Testis (tissue), 3 donors: Measurements from ENCODE around the gene PRR3. TPM values are rescaled to one million over a fixed set of nuclear protein-coding genes. Genes with fewer than 3 reads are reported as not detected.

Experiments
- DNase-seq: peaks from one replicate; pipeline ENCODE4 v3.0.0-alpha.2; 2019
- H3K27ac ChIP-seq, 2 donors: fragments of 200-600 bp; sonication (generic); one replicate each; pipeline ENCODE4 v1.5.1; 2019
- H3K27me3 ChIP-seq: fragments of 200-600 bp; sonication (generic); one replicate; pipeline ENCODE4 v1.5.1; 2019
- H3K36me3 ChIP-seq: fragments of 200-600 bp; sonication (generic); one replicate; pipeline ENCODE4 v1.5.1; 2017; ENCODE audit warnings: low read depth; ENCODE audit errors: missing control alignments
- H3K4me1 ChIP-seq: fragments of 200-600 bp; sonication (generic); one replicate; pipeline ENCODE4 v1.5.1; 2019
- H3K4me3 ChIP-seq, 2 donors: fragments of 200-600 bp; sonication (generic); one replicate each; pipeline ENCODE4 v1.5.1; 2017 to 2019
- H3K9me3 ChIP-seq: fragments of 200-600 bp; sonication (generic); one replicate; pipeline ENCODE4 v1.5.1; 2017
- CTCF ChIP-seq, 3 experiments: fragments of 450-650 bp in 2 of 3; fragments of 200-600 bp in 1 of 3; sonication (generic) in 1 of 3; IDR thresholded peaks; one replicate each; pipeline ENCODE4 v1.5.1; 2016 to 2019; ENCODE audit warnings: antibody characterized with exemption in 3 of 3, mild to moderate bottlenecking in 2 of 3, moderate library complexity in 1 of 3
- POLR2A ChIP-seq: fragments of 450-650 bp; IDR thresholded peaks from one replicate; pipeline ENCODE4 v1.6.1; 2017; ENCODE audit warnings: antibody characterized with exemption, mild to moderate bottlenecking, moderate library complexity
- WGBS, 2 donors: methylation state at CpG; one replicate each; pipeline ENCODE4 v1.1.5; 2018; 5-methylcytosine and 5-hydroxymethylcytosine counted together
- intact Hi-C: fragments of 100-400 bp; cut with DNase I; formaldehyde crosslinking; loops from one replicate; pipeline ENCODE4 v1.15.1; 2023; ENCODE audit warnings: low total_unique reads
- polyA plus RNA-seq: library from polyadenylated mRNA; stranded (reverse); fragments of 350-450 nt; fragmentation: Illumina TruSeq; extraction: RNeasy Lipid Tissue Mini Kit (QIAGEN cat#74804); gene quantifications from one replicate; pipeline ENCODE4 v1.2.3, GENCODE V29; 2014; ENCODE audit warnings: low read depth, low replicate concordance; ENCODE audit not compliant: insufficient read depth
- total RNA-seq, 2 donors: library from RNA; depleted of rRNA; stranded (reverse); fragments of >200 nt; gene quantifications; one replicate each; pipeline ENCODE4 v1.2.3, GENCODE V29; 2016

PRR3 gene
- total and polyA plus RNA-seq, 3 donors from 2014 or later = 11.0 to 22.9 (median 11.2) TPM

- Histone ChIP-seq H3K4me1 (peaks cover 16% of the 10 kb centered on the region), H3K27ac (no peak overlapping the region), H3K27me3 (no peaks in the 10 kb centered on the region), H3K4me3 (no peak overlapping the region), H3K36me3 (no peaks in the 10 kb centered on the region), H3K9me3 (no peaks in the 10 kb centered on the region)
- intact Hi-C loops = no loop called here
- 84 to 85% methylated on average over 4 of the region's 4 CpGs for WGBS, 2 donors
- no peak for DNase-seq
- no peak for TF ChIP-seq POLR2A
- TF ChIP-seq CTCF (IDR thresholded peaks at IDR 0.05) = no peak
These were observed 2.7 kb upstream of the PRR3 start for GRCh38 chr6:30554404-30554803.

GRCh38 chr6:30554962-30555815 lies 1.9 kb upstream of the PRR3 start:
- TF ChIP-seq CTCF (IDR thresholded peaks at IDR 0.05) (no peak), POLR2A (no peak)
- no peaks in the 10 kb centered on the region for H3K27me3 ChIP-seq
- peaks cover 16% of the 10 kb centered on the region for H3K4me1 ChIP-seq
- no peaks in the 10 kb centered on the region for H3K9me3 ChIP-seq
- peak overlapping the region; percentile 96 to 99 for H3K27ac ChIP-seq
- no peaks in the 10 kb centered on the region for H3K36me3 ChIP-seq
- WGBS, 2 donors = 9 to 12% methylated on average over 24 to 34 of the region's 34 CpGs
- peak overlapping the region; percentile 92 to 97 for H3K4me3 ChIP-seq
- intact Hi-C loops = no loop called here
- peak; percentile 57 for DNase-seq

- intact Hi-C loops = no loop called here
- WGBS, 2 donors = 0% methylated on average over 13 to 15 of the region's 15 CpGs
- no peaks in the 10 kb centered on the region for H3K27me3 ChIP-seq
- H3K4me1 ChIP-seq = peaks cover 16% of the 10 kb centered on the region
- no peaks in the 10 kb centered on the region for H3K36me3 ChIP-seq
- DNase-seq = no peak
- peak overlapping the region; percentile 92 to 97 for H3K4me3 ChIP-seq
- peak overlapping the region; percentile 96 to 99 for H3K27ac ChIP-seq
- H3K9me3 ChIP-seq = no peaks in the 10 kb centered on the region
- TF ChIP-seq POLR2A = no peak
These were observed 1.4 kb upstream of the PRR3 start for GRCh38 chr6:30555816-30556065.

GRCh38 chr6:30556066-30556905 lies 809 bp upstream of the PRR3 start, which contains the start of gene GNL1:
Gene GNL1, minus strand, starts transcription at chr6:30556489. Its CDS starts 286 bp downstream, at chr6:30556203.
- intact Hi-C loops = no loop called here
- H3K9me3 ChIP-seq = no peaks in the 10 kb centered on the region
- no peaks in the 10 kb centered on the region for H3K36me3 ChIP-seq
- peaks cover 16% of the 10 kb centered on the region for H3K4me1 ChIP-seq
- WGBS, 2 donors = 0 to 1% methylated on average over 7 to 71 of the region's 71 CpGs
- DNase-seq = peak; percentile 97
- peak within 1 kb of the TSS; percentile 92 to 97 for H3K4me3 ChIP-seq
- no peaks in the 10 kb centered on the region for H3K27me3 ChIP-seq
- H3K27ac ChIP-seq = peak within 1 kb of the TSS; percentile 96 to 99
- TF ChIP-seq CTCF (IDR thresholded peaks at IDR 0.05) (no peak), POLR2A (no peak)

- no peak for DNase-seq
- Histone ChIP-seq H3K4me3 (peak overlapping the region; percentile 92 to 97), H3K9me3 (no peaks in the 10 kb centered on the region), H3K27me3 (no peaks in the 10 kb centered on the region), H3K4me1 (peaks cover 16% of the 10 kb centered on the region), H3K27ac (peak overlapping the region; percentile 96 to 99), H3K36me3 (no peaks in the 10 kb centered on the region)
- TF ChIP-seq POLR2A = no peak
- no peak for TF ChIP-seq CTCF (IDR thresholded peaks at IDR 0.05)
- intact Hi-C loops = no loop called here
- WGBS, 2 donors = 3% methylated on average over 6 of the region's 6 CpGs
These were observed 537 bp downstream of the PRR3 start for GRCh38 chr6:30557683-30557981.
